ENCODE results near the gene SLC7A5. TPM values are rescaled to one million over a fixed set of nuclear protein-coding genes. Genes with fewer than 3 reads are reported as not detected.

The SLC7A5 gene
- total and polyA plus RNA-seq, 2 of the 13 experiments (the other 11 are each of a cell fraction or from before 2014, with no cell fraction given) = 79.6 to 155 TPM

- TF ChIP-seq HMGXB3 (CRISPR knock-in tag; IDR thresholded peaks at IDR 0.05; ENCODE audit: borderline replicate concordance) = no peak
- no peak; a peak in 1 of 4 replicates for TF ChIP-seq POLR2A (IDR thresholded peaks at IDR 0.05; ENCODE audit: insufficient read depth in 1 of 2, low read depth in 2 of 2, low read length in 2 of 2)
- TF ChIP-seq KMT2A (CRISPR knock-in tag; IDR thresholded peaks at IDR 0.05) = no peak
- peak; percentile 46 for TF ChIP-seq ZSCAN25 (CRISPR knock-in tag; IDR thresholded peaks at IDR 0.05)
- no peak for TF ChIP-seq ATF3 (CRISPR knock-in tag; IDR thresholded peaks at IDR 0.05)
- TF ChIP-seq NFKB2 (CRISPR knock-in tag; IDR thresholded peaks at IDR 0.05; ENCODE audit: borderline replicate concordance) = no peak
- TF ChIP-seq MTA1 (CRISPR knock-in tag; IDR thresholded peaks at IDR 0.05; ENCODE audit: borderline replicate concordance) = 0 out of 2 replicates have a peak, but pooled peaks have one; percentile 22
- no peak for TF ChIP-seq ZNF598 (CRISPR knock-in tag; IDR thresholded peaks at IDR 0.05; ENCODE audit: borderline replicate concordance)
- no peak for TF ChIP-seq MEIS2 (CRISPR knock-in tag; IDR thresholded peaks at IDR 0.05)
These were observed 39.7 kb downstream of the SLC7A5 start (continued) for GRCh38 chr16:87829622-87829980.
